HFFc6 (cell line): ENCODE data around the gene PLEKHA6. TPM values are rescaled to one million over a fixed set of nuclear protein-coding genes. Genes with fewer than 3 reads are reported as not detected.

Source experiments
- DNase-seq: peaks from one replicate; pipeline ENCODE4 v3.0.0-alpha.2; 2018
- H3K27ac Mint-ChIP-seq: 2 replicates; pipeline ENCODE4 v1.8.0; 2020; ENCODE audit warnings: mild to moderate bottlenecking, mixed read lengths
- H3K27me3 Mint-ChIP-seq: 2 replicates; pipeline ENCODE4 v1.8.0; 2021; ENCODE audit warnings: mild to moderate bottlenecking, moderate library complexity, mixed read lengths; ENCODE audit not compliant: insufficient read depth
- H3K36me3 Mint-ChIP-seq: 2 replicates; pipeline ENCODE4 v1.8.0; 2021; ENCODE audit warnings: low read depth, mixed read lengths
- H3K4me1 Mint-ChIP-seq: 2 replicates; pipeline ENCODE4 v1.8.0; 2020; ENCODE audit warnings: low read depth, mixed read lengths
- H3K4me3 Mint-ChIP-seq: 2 replicates; pipeline ENCODE4 v1.8.0; 2020; ENCODE audit warnings: mild to moderate bottlenecking, moderate library complexity, mixed read lengths
- H3K9me3 Mint-ChIP-seq: 2 replicates; pipeline ENCODE4 v1.8.0; 2020; ENCODE audit warnings: mild to moderate bottlenecking, mixed read lengths
- total RNA-seq, 6 experiments: library from RNA; stranded (reverse); fragmentation: NEBNext Ultra II Directional; extraction: Animal tissue kit (Norgen Biotek cat#: 25700); gene quantifications; 2 replicates in 1 of 6; 3 replicates in 5 of 6; pipeline ENCODE4 v1.2.3, GENCODE V29; 2021
- TF ChIP-seq, protein P1 (sequence below): fragments of 200-600 bp; sonication (generic); IDR thresholded peaks from 2 replicates; pipeline ENCODE4 v1.5.0; 2021; ENCODE audit warnings: antibody characterized with exemption, mild to moderate bottlenecking

The PLEKHA6 gene
- total RNA-seq, 6 experiments from 2014 or later: 1.3 to 2.4 (median 1.5) TPM

DNA sequence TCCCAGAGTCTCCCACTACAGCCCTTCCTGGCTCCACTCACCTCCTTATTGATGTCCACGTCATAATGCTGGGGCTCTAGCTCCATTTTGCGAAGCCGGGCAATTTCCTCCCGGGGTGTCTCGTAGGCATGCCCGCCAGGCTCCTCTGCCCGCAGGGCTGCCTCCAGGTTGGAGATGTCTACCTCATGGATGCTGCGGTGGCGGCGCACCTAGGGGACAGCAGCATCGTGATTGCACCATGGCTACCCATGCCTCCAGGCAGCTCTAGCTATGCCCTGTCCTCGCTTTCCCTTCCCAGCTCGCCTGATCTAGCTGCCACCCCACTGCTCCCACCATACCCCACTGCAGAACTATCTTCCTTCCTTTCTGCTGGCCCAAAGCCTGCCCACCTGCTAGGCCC, 130.8 kb downstream of the PLEKHA6 start:
- peaks cover 1% of the 10 kb centered on the region; the same call in 1 of the 2 replicates for H3K27me3 Mint-ChIP-seq
- peaks cover 12% of the 10 kb centered on the region for H3K4me1 Mint-ChIP-seq
- no peaks in the 10 kb centered on the region; the same call in 1 of the 2 replicates for H3K9me3 Mint-ChIP-seq
- DNase-seq: no peak
- H3K4me3 Mint-ChIP-seq: no peak overlapping the region; the same call in 1 of the 2 replicates
- TF ChIP-seq, protein P1, sequence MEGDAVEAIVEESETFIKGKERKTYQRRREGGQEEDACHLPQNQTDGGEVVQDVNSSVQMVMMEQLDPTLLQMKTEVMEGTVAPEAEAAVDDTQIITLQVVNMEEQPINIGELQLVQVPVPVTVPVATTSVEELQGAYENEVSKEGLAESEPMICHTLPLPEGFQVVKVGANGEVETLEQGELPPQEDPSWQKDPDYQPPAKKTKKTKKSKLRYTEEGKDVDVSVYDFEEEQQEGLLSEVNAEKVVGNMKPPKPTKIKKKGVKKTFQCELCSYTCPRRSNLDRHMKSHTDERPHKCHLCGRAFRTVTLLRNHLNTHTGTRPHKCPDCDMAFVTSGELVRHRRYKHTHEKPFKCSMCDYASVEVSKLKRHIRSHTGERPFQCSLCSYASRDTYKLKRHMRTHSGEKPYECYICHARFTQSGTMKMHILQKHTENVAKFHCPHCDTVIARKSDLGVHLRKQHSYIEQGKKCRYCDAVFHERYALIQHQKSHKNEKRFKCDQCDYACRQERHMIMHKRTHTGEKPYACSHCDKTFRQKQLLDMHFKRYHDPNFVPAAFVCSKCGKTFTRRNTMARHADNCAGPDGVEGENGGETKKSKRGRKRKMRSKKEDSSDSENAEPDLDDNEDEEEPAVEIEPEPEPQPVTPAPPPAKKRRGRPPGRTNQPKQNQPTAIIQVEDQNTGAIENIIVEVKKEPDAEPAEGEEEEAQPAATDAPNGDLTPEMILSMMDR: no peak
- H3K36me3 Mint-ChIP-seq: peaks cover 5% of the 10 kb centered on the region; the same call in 1 of the 2 replicates
- H3K27ac Mint-ChIP-seq: no peak overlapping the region

DNA sequence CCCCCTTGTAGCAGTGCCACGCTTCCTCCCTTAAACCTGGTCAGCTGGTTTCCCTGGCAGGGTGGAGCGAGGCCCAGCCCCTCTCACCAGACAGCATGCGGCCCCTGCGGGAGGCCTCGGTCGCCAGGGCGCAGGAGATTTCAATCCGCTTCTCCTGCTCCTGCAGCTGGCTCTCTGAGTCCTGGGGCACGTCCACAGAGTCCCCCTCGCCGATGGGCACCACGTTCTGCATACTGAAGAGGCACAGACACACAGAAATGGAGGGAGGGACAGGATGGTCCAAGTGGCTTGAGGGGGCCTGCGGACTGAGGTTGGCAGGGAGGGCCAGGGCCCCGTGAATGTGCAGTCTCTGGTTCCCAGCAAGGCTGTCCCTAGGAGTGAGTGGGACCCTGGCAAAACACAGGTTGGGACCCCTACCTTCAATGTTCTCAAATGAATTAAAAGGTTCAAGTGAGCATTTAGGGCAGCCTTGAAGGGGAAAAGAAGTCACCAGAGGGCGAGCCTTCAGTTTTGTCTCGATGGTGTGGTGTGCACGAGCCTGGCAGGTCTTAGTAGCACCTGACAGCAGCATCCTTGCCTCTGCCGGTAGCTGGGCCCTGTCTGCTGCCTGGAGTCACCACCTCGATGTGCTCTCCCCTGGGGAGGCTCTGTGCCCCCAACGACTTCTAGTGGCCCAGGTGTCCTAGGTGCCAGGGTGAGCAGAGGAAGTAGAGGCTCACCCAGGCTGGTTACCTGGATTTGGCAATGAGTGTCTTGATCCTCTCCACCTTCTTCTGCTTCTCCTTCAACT, 131.5 kb downstream of the PLEKHA6 start:
- TF ChIP-seq, protein P1: no peak
- Mint-ChIP-seq H3K4me1 (peaks cover 12% of the 10 kb centered on the region), H3K27me3 (peaks cover 4% of the 10 kb centered on the region; the same call in 1 of the 2 replicates), H3K4me3 (no peak overlapping the region), H3K9me3 (no peaks in the 10 kb centered on the region; the same call in 1 of the 2 replicates), H3K36me3 (peaks cover 5% of the 10 kb centered on the region; the same call in 1 of the 2 replicates), H3K27ac (no peak overlapping the region)
- no peak for DNase-seq

DNA sequence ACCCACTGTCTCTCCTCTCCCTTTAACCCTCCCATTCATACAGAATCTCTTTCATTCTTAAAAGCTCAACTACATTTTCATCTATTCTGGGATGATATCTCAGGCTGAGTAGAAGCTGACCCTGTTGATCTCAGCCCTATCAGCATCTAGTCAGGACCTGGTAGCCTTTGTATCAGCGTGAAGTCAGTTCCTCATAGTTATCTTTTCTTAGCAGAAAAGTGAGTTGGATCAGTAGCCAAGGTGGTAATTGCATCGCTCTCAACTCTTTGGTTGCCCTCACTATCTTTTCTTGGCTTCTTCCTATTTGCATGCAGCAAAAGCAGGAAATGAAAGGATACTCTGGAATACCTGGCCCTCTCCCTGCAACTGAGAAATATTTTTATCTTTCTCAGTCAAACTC, 132.4 kb downstream of the PLEKHA6 start:
- H3K27ac Mint-ChIP-seq: no peak overlapping the region
- peaks cover 8% of the 10 kb centered on the region for H3K4me1 Mint-ChIP-seq
- DNase-seq: no peak
- H3K36me3 Mint-ChIP-seq: peaks cover 5% of the 10 kb centered on the region; the same call in 1 of the 2 replicates
- H3K4me3 Mint-ChIP-seq: no peak overlapping the region
- H3K9me3 Mint-ChIP-seq: no peaks in the 10 kb centered on the region; the same call in 1 of the 2 replicates
- TF ChIP-seq, protein P1: no peak
- peaks cover 4% of the 10 kb centered on the region; the same call in 1 of the 2 replicates for H3K27me3 Mint-ChIP-seq

DNA sequence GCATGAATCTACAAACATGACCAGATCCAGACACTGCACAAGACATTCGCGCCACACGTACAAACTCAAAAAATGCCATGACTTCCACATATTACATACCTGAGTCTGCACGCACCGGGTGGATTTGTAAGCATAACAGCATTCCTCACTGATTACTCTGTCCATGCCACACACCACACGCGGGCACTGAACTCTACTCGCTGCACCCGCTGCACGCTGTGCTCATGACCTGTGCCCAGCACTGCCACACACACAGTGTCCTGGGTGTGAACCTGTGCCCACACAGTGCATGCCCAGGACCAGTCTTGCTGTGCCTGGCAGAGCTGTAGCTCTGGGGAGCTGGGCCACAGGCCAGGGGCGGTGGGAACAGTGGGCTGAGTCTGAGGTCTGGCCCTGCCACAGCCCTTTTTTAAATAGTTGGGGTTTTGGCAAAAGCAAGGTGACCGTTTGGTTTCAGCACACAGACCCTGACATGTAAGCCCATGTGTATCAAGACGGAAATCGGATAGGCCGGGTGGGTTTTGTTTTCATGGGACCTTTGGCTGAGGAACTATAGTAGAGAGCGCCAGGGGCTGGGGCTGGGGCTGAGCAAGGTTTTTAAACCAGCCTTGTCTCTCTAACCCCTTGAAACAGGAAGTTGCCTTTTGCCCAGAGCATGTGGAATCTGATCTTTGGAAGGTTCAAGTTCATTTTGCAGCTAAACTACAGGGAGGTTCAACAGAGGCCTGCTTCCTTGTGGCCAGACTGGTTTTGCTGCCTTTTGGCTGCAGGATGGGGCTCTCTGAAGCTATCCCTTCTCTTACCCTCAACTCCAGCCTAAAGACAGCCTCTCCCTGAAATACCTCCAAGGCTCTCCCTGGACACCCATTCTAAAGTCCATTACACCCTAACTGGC, 133.6 kb downstream of the PLEKHA6 start:
- TF ChIP-seq, protein P1: no peak
- peaks cover 8% of the 10 kb centered on the region; the same call in 1 of the 2 replicates for H3K27me3 Mint-ChIP-seq
- H3K9me3 Mint-ChIP-seq: no peaks in the 10 kb centered on the region
- no peak overlapping the region for H3K4me3 Mint-ChIP-seq
- H3K36me3 Mint-ChIP-seq: no peaks in the 10 kb centered on the region
- DNase-seq: no peak
- no peak overlapping the region for H3K27ac Mint-ChIP-seq
- no peaks in the 10 kb centered on the region for H3K4me1 Mint-ChIP-seq

DNA sequence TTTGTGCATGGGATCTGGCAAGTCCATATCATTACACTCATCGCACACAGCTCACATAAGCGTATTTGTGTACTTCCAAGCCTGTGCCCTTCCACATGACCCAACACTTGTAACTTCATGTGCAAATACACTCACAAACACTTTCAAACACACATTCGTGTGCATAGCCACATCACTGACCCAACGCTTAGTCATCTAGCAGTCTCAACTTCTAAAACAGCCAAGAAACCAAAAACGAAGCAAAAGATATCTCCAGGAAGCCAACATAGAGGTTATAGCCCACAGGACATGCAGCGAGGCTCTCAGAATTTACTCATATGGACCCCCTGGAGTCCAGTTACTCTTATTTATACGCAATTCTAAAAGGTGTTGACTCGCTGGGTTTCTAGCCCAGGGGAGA, 135.1 kb downstream of the PLEKHA6 start:
- peak; percentile 8 for DNase-seq
- TF ChIP-seq, protein P1: no peak
- H3K9me3 Mint-ChIP-seq: no peaks in the 10 kb centered on the region
- no peaks in the 10 kb centered on the region for H3K36me3 Mint-ChIP-seq
- H3K4me3 Mint-ChIP-seq: no peak overlapping the region
- no peaks in the 10 kb centered on the region for H3K4me1 Mint-ChIP-seq
- no peak overlapping the region for H3K27ac Mint-ChIP-seq
- peaks cover 10% of the 10 kb centered on the region; the same call in 1 of the 2 replicates for H3K27me3 Mint-ChIP-seq
